Measurements from ENCODE around the gene LETMD1. TPM values are rescaled to one million over a fixed set of nuclear protein-coding genes. Genes with fewer than 3 reads are reported as not detected.

LETMD1 gene
- total RNA-seq, 2 experiments from 2014 or later = 53.9 to 103 TPM

GRCh38 chr12:51049525-51049924 lies 1.4 kb downstream of the LETMD1 start:
- DNase-seq (ENCODE audit: low spot score) = no peak
- Histone ChIP-seq H2AFZ (ENCODE audit: low read length) (no peak overlapping the region), H3K9me2 (ENCODE audit: insufficient read depth, low read length) (no peaks in the 10 kb centered on the region), H4K20me1 (ENCODE audit: insufficient read depth, low read length) (no peaks in the 10 kb centered on the region), H3K4me2 (ENCODE audit: low read length) (peak overlapping the region; percentile 95), H3K27ac (ENCODE audit: low read depth, low read length, poor library complexity, severe bottlenecking) (no peak overlapping the region), H3K79me2 (ENCODE audit: insufficient read depth, low read depth, low read length) (peaks cover 20% of the 10 kb centered on the region), H3K4me3 (ENCODE audit: low read depth, low read length, poor library complexity, severe bottlenecking) (peak overlapping the region; percentile 83), H3K36me3 (ENCODE audit: insufficient read depth, low read length) (peaks cover 41% of the 10 kb centered on the region), H3K9me3 (ENCODE audit: low read length) (no peaks in the 10 kb centered on the region), H3K4me1 (ENCODE audit: insufficient read depth, low read length, poor library complexity, severe bottlenecking) (peaks cover 17% of the 10 kb centered on the region)
- intact Hi-C loops (cut with micrococcal nuclease; ENCODE audit: unreplicated experiment) = loop anchor here (2.0 to 5.0 kb wide), 2 partner anchors 138 to 189 kb away; partner anchors contain the start of gene DAZAP2
- POLR2A ChIA-PET = interaction anchor here (0.6 to 1.3 kb wide), 5 partner anchors 12 to 301 kb away, joined by 3 to 7 read pairs (median 3); partner anchors contain the start of gene CSRNP2
- TF ChIP-seq CTCF (conservative IDR thresholded peaks at IDR 0.05; ENCODE audit: low read length) = no peak
- TF ChIP-seq EZH2phosphoT487 (IDR thresholded peaks at IDR 0.05; ENCODE audit: borderline replicate concordance, low read depth, low read length) = no peak
- no TSS peak for BruUV-seq (replicated peaks)
- CTCF ChIA-PET (ENCODE audit: unreplicated experiment) = no interaction called here

- BruUV-seq (replicated peaks) = no TSS peak
- Histone ChIP-seq H4K20me1 (ENCODE audit: insufficient read depth, low read length) (no peaks in the 10 kb centered on the region), H2AFZ (ENCODE audit: low read length) (no peak overlapping the region), H3K4me1 (ENCODE audit: insufficient read depth, low read length, poor library complexity, severe bottlenecking) (peaks cover 17% of the 10 kb centered on the region), H3K4me3 (ENCODE audit: low read depth, low read length, poor library complexity, severe bottlenecking) (no peak overlapping the region), H3K4me2 (ENCODE audit: low read length) (no peak overlapping the region), H3K36me3 (ENCODE audit: insufficient read depth, low read length) (peaks cover 63% of the 10 kb centered on the region), H3K79me2 (ENCODE audit: insufficient read depth, low read depth, low read length) (peaks cover 20% of the 10 kb centered on the region), H3K9me3 (ENCODE audit: low read length) (no peaks in the 10 kb centered on the region), H3K27ac (ENCODE audit: low read depth, low read length, poor library complexity, severe bottlenecking) (no peak overlapping the region), H3K9me2 (ENCODE audit: insufficient read depth, low read length) (no peaks in the 10 kb centered on the region)
- intact Hi-C loops (cut with micrococcal nuclease; ENCODE audit: unreplicated experiment) = no loop called here
- ChIA-PET CTCF (ENCODE audit: unreplicated experiment) (no interaction called here), POLR2A (interaction anchor here (0.8 to 1.2 kb wide), 3 partner anchors 10 to 26 kb away, joined by 3 read pairs; partner anchors contain the start of gene SLC11A2)
- TF ChIP-seq EZH2phosphoT487 (IDR thresholded peaks at IDR 0.05; ENCODE audit: borderline replicate concordance, low read depth, low read length) (no peak), CTCF (conservative IDR thresholded peaks at IDR 0.05; ENCODE audit: low read length) (no peak)
- no peak for DNase-seq (ENCODE audit: low spot score)
Observed at GRCh38 chr12:51051787-51052186, 3.7 kb downstream of the LETMD1 start.

- Histone ChIP-seq H4K20me1 (ENCODE audit: insufficient read depth, low read length) (no peaks in the 10 kb centered on the region), H3K9me3 (ENCODE audit: low read length) (no peaks in the 10 kb centered on the region), H3K9me2 (ENCODE audit: insufficient read depth, low read length) (no peaks in the 10 kb centered on the region), H3K27ac (ENCODE audit: low read depth, low read length, poor library complexity, severe bottlenecking) (no peak overlapping the region), H3K4me1 (ENCODE audit: insufficient read depth, low read length, poor library complexity, severe bottlenecking) (peaks cover 1% of the 10 kb centered on the region), H3K79me2 (ENCODE audit: insufficient read depth, low read depth, low read length) (peaks cover 1% of the 10 kb centered on the region), H3K4me3 (ENCODE audit: low read depth, low read length, poor library complexity, severe bottlenecking) (no peak overlapping the region), H3K4me2 (ENCODE audit: low read length) (no peak overlapping the region), H3K36me3 (ENCODE audit: insufficient read depth, low read length) (peaks cover 89% of the 10 kb centered on the region), H2AFZ (ENCODE audit: low read length) (no peak overlapping the region)
- no peak for DNase-seq (ENCODE audit: low spot score)
- intact Hi-C loops (cut with micrococcal nuclease; ENCODE audit: unreplicated experiment) = no loop called here
- ChIA-PET CTCF (ENCODE audit: unreplicated experiment) (no interaction called here), POLR2A (interaction anchor here (0.6 to 0.7 kb wide), 3 partner anchors 8 to 242 kb away, joined by 3 read pairs; no protein-coding TSS in a partner anchor)
- no TSS peak for BruUV-seq (replicated peaks)
- no peak for TF ChIP-seq CTCF (conservative IDR thresholded peaks at IDR 0.05; ENCODE audit: low read length)
- TF ChIP-seq EZH2phosphoT487 (IDR thresholded peaks at IDR 0.05; ENCODE audit: borderline replicate concordance, low read depth, low read length) = no peak
Observed at GRCh38 chr12:51055060-51055459, 6.9 kb downstream of the LETMD1 start.
